NCI-H460 (cell line): ENCODE data around the gene UTF1. TPM values are rescaled to one million over a fixed set of nuclear protein-coding genes. Genes with fewer than 3 reads are reported as not detected.
"Not testable (repeated sequence)": the region's sequence is repeated elsewhere in the genome, so short reads cannot be mapped to it uniquely, and the experiment has no call there.

Source experiments
- DNase-seq: peaks from one replicate; pipeline ENCODE4 v3.0.0-alpha.2; 2016; ENCODE audit warnings: low read depth; ENCODE audit errors: extremely low read depth
- total RNA-seq: library from RNA; depleted of rRNA; stranded (reverse); fragments of >200 nt; shearing (Covaris generic); gene quantifications from 2 replicates; pipeline ENCODE4 v1.2.3, GENCODE V29; 2014

The UTF1 gene
- total RNA-seq, 1 experiment from 2014 or later: not detected

DNA sequence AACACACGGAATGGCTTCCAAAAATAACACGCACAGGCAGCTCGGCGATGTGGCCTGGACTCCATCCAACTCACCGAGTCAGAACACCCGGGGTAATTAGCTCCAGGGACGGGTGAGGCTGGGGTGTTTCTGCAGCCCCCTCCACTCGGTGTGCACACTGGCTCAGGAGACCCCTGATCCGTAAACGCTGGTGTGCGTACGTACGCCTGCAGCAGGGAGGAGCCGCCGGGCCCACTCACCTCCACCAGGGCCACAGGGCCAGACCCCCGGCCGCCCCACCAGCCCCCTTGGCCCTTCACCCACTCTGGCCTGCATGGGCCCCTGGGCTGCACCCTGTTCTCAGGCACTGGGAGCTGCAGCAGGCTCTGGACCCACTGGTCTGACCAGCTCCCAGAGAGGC is 22.4 kb upstream of the UTF1 start:
- DNase-seq: no peak

DNA sequence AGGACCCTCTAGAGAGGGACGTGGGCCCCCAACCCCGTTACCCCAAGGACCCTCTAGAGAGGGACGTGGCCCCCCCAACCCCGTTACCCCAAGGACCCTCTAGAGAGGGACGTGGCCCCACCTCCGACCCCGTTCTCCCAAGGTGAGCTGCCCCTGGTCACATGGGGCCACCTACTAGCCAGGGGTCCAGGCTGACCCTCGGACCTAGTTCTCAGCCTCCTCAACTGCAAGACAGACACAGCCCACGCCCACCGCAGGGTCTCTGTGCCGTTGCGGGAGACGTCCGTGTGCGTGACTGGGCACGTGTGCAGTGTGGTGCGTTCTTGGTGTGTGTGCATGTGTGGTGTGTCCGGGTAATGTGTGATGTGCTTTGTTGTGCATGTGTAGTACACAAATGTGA is 21.6 kb upstream of the UTF1 start:
- no peak for DNase-seq

DNA sequence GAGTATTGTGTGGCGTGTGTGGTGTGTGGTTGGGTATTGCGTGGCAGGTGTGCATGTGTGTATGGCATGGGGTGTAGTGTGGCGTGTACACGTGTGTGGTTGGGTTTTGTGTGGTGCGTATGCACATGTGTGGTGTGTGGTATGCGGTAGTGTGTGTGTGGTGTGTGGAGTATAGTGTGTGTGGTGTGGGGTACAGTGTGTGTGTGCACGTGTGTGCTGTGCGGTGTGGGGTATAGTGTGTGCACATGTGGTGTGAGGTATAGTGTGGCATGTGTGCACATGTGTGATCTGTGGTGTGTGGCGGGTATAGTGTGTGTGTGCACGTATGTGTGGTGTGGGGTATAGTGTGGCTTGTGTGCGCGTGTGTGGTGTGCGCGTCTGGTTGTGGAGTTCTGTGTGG is 20.9 kb upstream of the UTF1 start:
- DNase-seq: no peak

DNA sequence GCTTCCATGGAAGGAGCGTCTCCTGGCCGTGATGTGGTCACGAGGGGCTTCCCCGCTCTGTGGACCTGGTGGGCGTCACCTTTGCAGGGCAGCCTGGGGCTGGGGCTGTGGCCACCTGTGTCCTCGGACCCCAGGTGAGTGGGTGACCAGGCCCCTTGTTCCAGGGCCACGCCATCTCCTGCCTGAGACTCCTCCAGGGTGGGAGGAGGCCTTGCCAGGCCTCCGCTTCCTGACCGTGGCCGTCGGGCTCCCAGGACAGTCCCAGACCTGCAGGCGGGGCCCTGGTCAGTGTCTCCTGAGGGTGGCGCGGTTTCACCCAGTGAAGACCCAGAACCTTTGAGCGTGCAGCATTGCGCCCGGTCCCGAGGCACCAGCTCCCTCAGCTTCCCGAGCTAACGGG is 20.4 kb upstream of the UTF1 start:
- DNase-seq: no peak

DNA sequence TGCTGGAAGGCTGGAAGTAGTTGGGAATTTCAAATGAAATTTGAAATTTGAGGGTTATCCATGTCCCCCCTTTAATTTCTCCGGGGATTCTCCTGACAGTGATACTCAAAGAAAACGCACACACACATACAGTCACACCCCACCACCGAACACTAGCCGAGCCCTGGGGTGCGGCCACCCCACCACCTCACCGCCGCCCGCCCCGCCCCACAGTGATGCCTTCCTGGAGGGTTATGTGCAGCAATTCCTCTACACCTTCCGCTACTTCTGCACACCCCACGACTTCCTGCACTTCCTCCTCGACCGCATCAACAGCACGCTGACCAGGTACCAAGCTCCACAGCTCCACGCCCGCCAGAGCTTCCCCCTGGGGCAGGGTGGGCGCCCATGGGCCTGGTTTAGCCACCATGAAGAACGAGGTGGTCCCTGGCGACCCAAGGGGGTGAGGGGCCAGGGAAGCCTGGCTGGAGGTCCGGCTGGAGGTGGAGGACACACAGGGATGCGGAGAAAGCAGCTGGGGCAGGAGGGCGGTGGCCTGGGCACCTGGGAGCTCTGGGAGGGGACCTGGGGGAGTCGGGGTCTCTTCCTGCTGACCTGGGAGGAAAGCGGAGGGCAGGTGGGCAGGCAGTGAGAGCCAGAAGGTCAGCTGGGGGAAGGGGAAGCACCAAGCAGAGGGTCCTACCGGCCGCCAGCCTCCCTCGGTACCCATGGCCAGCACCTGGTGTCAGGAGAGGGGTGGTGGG is 19.4 kb upstream of the UTF1 start:
- no peak for DNase-seq

DNA sequence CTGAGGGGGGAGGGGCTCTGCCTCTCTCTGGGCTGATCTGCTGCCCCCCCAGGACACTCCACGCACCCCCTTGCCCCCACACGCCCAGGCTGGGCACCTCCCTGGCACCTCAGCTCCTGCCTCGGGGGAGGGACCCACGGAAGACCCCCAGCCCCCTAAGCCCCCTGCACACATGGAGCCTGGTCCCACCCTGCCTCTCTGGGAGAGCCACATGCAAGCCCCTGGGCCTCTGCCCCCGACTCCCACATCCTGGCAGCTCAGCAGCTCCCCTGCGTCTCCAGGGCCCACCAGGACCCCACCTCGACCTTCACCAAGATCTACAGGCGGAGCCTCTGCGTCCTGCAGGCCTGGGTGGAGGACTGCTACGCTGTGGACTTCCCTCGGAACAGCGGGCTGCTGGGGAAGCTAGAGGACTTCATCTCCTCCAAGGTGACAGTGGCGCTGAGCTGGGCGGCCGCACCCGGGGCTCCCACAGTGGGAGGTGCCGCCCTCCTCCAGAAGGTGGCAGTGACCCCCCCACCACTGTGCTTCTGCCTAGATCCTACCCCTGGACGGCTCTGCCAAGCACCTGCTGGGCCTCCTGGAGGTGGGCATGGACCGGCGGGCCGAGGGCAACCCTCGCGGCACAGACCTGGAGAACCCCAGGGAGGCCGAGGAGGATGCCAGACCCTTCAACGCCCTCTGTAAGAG is 18.7 kb upstream of the UTF1 start:
- DNase-seq: no peak

DNA sequence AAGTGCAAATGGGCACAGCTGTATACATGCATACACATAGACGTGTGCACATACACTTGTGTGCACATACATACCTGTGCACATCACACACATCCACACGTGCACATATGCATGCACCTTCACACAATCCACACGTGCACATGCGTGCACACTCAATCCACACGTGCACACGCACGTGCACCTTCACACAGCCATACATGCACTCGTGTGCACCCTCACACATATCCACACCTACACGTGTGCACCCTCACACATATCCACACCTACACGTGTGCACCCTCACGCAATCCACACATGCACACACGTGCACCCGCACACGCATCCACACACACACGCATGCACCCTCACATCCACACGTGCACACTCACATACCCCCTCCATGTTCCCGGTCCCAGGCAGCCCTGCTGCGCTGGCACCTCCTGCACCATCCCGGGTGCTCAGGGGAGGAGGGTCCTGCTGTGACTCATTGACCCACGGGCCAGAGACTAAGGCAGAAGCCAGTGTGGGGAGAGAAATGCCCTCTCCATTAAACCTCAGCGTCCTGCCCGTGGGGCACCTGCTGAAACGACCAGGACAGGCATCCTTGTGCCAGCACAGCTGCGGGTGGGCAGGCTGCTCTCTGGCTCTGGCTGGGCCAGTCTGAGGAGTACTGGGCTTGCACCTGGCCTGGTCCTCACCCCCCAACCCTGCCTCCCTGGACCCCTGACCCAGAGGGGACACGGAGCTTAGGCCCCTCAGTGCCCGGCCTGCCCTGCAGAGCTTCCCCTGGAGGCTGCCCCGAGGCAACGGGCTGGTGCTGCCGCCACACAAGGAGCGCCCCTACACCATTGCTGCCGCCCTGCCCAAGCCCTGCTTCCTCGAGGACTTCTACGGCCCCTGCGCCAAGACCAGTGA is 17.8 kb upstream of the UTF1 start:
- DNase-seq: no peak

DNA sequence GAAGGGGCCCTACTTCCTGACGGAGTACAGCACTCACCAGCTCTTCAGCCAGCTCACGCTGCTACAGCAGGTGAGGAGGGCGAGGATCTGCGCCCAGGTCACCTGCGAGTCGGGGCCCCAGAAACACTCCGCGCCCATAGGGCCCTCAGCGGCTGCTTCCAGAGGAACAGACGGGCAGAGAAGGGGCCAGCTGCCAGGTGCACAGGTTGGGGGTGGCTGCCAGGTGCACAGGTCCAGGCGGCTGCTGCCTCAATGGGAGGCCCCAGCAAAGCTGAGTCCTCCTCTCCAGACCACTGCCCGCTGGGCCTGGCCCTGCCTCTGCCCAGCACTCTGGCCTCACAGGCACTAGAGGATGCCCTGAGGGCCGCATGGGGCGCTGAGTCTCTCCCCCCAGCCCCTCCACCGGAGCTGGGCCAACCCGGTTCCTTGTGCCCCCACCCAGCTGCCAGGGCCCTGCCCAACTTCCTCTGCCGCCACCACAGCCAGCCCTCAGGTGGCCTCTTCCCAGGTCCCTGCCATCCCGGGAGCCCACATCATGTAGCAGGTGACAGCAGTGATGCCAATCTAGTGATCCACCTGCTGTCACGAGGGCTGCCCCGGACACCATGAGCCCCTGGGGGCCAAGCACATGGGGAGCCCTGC is 17.0 kb upstream of the UTF1 start:
- DNase-seq: no peak

DNA sequence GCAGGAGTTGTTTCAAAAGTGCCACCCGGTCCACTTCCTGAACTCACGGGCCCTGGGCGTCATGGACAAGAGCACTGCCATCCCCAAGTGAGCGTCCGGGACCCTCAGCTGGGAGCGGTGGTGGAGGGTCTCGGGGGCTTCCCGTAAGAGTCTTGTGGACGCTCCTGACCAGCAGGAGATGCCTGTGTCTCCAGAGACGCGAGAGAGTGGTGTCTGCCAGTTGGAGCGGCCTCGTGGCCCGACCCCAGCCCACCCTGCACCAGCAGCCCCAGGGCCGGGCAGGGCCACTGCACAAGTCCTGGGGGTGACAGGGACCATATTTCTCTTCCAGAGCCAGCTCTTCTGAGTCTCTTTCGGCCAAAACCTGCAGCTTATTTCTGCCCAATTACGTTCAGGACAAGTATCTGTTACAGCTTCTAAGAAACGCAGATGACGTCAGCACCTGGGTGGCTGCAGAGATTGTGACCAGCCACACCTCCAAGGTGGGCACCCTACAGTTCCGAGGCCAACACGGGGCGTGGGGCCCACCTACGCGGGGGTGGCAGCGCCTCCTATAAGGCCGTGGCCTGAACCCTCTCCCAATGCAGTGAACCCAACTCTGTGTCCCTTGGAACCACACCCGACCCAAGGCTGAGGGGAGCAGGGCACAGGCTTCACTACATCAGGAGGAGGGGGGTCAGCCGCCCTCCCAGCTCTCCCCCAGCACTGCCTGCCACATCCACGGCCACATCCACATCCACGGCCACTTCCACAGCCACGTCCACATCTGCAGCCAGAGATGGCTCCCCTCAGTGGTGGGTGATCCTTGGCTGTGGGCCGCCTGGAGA is 16.2 kb upstream of the UTF1 start:
- DNase-seq: no peak

DNA sequence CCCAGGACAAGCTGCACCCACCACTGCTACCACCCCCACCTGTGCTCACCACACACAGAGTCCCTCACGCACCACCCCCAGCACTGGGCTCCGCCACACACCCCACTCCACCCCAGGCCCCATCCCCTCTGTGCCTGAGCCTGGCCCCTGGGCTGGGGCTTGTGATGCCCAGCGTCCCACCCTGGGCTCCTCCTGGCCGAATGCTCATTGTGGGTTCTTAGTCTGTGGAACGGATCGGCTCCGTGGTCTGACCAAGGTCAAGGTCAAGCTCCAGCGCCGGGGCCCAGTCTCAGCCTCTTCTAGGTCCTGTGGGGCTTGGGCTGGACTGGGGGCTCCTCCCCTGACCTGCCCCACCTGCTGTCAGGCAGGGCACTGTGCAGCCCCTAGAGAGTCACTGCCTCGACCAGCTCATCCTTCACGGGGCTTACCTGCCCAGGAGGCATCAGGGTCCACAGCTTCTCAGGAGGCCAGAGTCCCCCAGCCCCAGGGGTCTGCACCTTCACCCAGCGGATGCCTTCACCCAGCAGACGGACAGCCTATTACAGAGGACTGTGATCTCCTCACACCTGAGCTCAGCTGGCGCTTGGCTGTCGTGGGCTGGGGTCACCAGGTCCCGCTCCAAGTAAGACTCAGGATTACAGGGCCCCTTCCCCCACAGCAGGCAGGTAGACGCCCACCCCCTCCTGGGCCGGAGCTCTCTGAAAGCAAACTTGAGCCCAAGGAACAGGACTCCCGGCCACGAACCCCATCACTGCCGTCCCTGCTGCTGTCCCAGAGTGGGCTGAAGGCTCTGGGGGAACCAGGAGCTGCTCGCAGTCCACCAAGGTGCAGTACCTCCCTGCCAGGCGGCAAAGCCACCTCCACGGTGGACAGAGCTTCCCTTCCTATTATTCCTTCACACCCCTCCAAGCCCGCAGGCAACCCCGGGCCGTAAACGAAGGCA is 15.3 kb upstream of the UTF1 start:
- DNase-seq: no peak

DNA sequence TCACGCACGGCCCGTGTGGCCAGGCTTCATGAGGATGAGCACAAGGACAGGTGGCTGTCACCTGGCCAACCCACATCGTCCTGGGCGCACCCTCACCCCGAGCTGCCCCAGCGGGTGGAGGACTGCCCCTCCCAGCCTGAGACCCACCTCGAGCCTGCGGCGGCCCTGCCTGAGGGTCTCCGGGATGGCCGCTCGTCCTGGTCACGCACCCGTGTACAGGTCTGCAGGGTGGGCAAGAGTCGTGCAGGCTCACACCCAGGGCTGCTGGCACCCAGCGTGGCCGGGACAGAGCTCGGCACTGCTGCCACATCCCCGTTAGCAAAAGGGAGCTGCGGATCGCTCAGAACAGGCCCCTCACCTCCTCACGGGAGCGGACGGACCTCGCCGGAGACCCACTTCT is 14.4 kb upstream of the UTF1 start:
- no peak for DNase-seq

DNA sequence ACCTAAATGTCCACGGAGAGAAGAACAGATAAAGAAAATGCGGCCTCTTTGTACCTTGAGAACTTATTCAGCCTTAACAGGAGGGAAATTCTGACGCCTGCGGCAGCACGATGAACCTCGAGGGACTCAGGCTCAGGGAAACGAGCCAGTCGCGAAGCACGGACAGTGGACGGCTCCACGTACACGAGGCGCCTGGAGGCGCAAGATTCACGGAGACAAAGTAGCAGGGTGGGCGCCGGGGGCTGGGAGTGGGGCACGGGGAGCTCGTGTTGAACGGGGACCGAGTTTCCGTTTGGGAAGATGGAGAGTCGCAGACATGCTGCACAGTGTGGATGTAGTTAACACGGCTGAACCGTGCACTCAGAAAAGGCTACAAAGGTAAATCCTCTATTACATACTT is 13.2 kb upstream of the UTF1 start:
- no peak for DNase-seq

DNA sequence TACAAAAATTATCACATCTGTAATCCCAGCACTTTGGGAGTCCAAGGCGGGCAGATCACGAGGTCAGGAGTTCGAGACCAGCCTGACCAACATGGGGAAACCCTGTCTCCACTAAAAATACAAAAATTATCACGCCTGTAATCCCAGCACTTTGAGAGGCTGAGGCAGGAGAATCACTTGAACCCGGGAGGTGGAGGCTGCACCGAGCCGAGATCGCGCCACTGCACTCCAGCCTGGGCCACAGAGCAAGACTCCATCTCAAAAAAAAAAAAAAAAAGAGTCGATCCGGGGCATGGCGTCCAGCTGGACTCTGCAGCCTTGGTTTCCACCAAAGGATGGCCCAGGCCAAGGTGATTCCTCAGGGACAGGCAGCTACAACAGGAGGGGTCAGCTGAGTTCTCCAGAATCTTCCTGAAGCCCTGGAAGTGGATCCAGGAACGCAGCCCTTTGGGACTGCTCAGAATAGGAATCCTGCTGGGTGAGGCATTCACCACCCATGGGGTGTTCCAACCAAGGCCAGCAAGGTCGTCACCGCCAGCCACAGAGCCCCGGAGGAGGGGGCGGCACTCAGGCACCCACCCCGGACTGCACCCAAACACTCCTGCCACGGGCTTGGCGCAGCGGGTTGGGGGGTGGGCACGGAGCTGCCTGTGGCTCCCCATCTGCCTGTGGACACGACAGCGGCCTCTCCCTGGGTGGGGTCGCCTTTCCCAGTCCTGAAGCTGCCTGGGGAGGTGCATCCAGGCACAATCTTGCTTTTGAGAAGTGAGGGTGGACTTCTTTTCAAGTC is 12.0 kb upstream of the UTF1 start:
- no peak for DNase-seq

DNA sequence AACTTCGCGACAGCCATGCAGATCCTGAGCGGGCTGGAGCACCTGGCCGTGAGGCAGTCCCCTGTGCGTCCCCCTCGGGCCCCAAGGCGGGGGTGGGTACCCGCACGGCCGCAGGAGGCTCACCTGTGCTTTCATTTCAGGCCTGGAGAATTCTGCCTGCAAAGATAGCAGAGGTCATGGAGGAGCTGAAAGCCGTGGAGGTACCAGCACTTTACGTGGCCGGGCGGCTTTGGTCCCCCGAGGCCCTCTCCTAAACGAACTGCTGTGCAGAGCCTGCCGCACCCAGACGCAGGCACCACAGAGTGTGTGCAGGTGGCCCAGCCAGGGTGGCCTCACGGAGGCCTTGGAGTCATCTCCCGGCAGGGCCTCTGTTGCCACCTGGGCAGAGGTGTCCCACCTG is 11.1 kb upstream of the UTF1 start:
- DNase-seq: no peak

DNA sequence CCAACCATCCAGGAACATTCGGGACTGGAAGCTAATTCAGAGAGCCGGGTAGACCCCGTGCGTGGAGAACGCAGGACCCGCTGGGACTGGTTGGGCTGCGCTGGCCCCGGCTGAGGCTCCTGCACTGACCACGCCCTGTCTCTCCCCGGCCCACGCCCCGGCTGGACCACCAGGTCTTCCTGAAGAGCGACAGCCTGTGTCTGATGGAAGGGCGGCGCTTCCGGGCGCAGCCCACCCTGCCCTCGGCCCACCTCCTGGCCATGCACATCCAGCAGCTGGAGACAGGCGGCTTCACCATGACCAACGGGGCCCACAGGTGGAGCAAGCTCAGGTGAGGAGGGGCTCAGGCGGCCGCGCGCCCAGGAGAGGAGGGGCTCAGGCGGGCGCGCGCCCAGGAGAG is 10.2 kb upstream of the UTF1 start:
- no peak for DNase-seq

DNA sequence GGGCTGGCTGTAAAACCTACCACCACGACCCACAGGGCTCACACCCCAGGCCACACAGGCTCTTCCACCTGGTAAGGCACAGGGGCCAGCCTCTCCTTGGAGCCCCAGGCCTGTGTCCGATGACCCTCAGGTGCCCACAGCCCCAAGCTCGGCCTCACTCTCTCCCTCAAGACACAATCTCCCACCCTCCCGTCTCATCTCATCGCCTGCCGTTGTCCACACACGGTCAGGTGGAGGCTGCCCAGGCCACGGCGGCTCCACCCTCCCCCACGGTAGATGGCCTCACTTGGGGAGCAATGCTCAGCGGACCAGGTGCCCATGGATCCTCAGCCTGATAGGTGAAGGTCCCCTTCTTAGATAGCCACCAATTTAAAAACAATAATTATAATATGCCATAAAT is 8.7 kb upstream of the UTF1 start:
- no peak for DNase-seq

DNA sequence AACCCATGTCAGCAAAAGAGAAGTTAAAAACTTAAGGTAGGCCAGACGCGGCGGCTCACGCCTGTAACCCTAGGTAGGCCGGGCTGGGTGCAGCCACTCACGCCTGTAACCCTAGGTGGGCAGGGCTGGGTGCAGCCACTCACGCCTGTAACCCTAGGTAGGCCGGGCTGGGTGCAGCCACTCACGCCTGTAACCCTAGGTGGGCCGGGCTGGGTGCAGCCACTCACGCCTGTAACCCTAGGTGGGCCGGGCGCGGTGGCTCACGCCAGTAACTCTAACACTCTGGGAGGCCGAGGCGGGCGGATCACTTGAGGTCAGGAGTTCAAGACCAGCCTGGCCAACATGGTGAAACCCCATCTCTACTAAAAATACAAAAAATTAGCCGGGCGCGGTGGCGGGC is 8.3 kb upstream of the UTF1 start:
- DNase-seq: not testable (repeated sequence)

DNA sequence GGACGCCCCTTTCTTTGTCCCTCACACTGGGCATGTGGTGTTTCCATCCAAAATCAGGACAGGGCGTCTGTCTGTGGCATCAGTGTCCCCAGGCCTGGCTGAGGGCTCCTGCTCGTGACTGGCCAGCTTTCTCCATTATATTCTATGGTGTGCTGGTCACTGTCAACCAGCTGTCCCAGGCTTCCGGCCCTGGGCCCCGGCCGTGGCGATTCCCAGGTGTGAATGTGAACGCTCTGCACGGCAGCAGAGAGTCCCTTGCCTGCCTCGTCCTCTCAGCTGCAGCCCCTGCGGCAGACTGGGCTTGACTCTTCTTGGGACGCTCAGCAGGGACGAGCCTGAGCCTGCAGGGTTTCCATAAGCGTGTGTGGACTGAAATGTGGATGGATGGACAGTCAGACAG is 5.9 kb upstream of the UTF1 start:
- no peak for DNase-seq
